ENCODE results near the gene YAF2. TPM values are rescaled to one million over a fixed set of nuclear protein-coding genes. Genes with fewer than 3 reads are reported as not detected.

YAF2 gene
- total and polyA plus RNA-seq, 2 donors (not counting 3 experiments of a cell fraction or from before 2014, with no cell fraction given): 6.9 to 29.2 TPM

DNA sequence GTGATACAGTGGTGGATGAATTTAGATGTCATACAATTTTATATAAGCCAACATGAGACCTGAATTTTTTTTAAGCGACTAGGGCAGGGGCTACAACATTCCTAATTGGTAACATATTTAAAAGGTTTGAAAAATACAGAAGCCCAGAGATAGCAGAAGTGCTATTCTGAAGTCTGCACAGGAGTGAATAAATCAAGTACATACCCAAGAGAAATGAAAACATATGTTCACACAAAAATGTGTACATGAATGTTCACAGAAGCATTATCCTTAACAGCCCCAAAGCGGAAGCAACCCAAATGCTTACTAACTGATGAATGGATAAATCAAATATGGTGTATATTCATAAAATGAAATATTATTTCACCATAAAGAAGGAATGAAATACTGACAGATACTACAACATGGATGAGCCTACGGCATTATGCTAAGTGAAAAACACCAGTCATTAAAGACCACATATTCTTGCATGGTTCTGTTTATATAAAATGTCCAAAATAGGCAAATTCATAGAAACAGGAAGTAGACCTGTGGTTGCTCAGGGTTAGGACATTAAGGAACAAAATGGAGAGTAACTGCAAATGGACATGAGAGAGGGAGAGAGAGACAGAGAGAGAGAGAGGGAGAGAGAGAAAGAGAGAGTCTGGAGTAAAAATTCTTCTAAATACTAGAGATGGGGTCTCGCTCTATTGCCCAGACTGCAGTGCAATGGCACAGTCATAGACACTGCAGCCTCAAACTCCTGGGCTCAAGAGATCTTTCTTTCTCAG lies 65.4 kb downstream of the YAF2 start:
- H3K27me3 ChIP-seq (ENCODE audit: control insufficient read depth in 2 of 2, insufficient read depth in 2 of 2, low read length in 2 of 2): no peaks in the 10 kb centered on the region
- no peak overlapping the region for H3K4me3 ChIP-seq (replicated peaks in 1 of 3; ENCODE audit: insufficient read depth in 1 of 3, low read depth in 1 of 3, low read length in 3 of 3)
- BruUV-seq (replicated peaks): no TSS peak
- no peaks in the 10 kb centered on the region for H3K9me3 ChIP-seq (replicated peaks; ENCODE audit: control insufficient read depth, insufficient read depth, low read length)
- TF ChIP-seq FOS (IDR thresholded peaks at IDR 0.05; ENCODE audit: borderline replicate concordance, insufficient read depth, low read length) (no peak), CTCF (IDR thresholded peaks at IDR 0.05; ENCODE audit: extremely low read depth in 1 of 2, insufficient read depth in 1 of 2, low read depth in 1 of 2, low read length in 2 of 2) (no peak), JUN (IDR thresholded peaks at IDR 0.05; ENCODE audit: borderline replicate concordance, insufficient read depth, insufficient read length, low read depth) (no peak), POLR2AphosphoS5 (IDR thresholded peaks at IDR 0.05; ENCODE audit: insufficient read depth, low read depth, low read length) (no peak), GATA2 (IDR thresholded peaks at IDR 0.05; ENCODE audit: insufficient read depth, insufficient read length, low read depth, low read length) (no peak), EZH2 (IDR thresholded peaks at IDR 0.05; ENCODE audit: borderline replicate concordance, low read depth, low read length, severe bottlenecking) (no peak), POLR2A (IDR thresholded peaks at IDR 0.05; ENCODE audit: low read depth, low read length) (no peak), MYC (IDR thresholded peaks at IDR 0.05; ENCODE audit: low read depth, low read length) (no peak)
- ChIA-PET CTCF (interaction anchor here (1.2 kb wide), 1 partner anchor 12 kb away, joined by 3 read pairs; no protein-coding TSS in a partner anchor), POLR2A (no interaction called here)
- dilution Hi-C loops (cut with MboI; ENCODE audit: extremely low pct_ligation_motif_present, low sequenced_read_pairs): no loop called here
- H3K36me3 ChIP-seq (ENCODE audit: control insufficient read depth in 2 of 2, extremely low read depth in 1 of 2, insufficient read depth in 2 of 2, low read length in 2 of 2): no peaks in the 10 kb centered on the region
- DNase-seq (ENCODE audit: low read depth, low spot score): no peak
- H3K79me2 ChIP-seq (ENCODE audit: control insufficient read depth, insufficient read depth, low read length): no peaks in the 10 kb centered on the region
- no peak overlapping the region for H3K4me2 ChIP-seq (ENCODE audit: insufficient read depth, low read length)
- no peaks in the 10 kb centered on the region for H3K9me1 ChIP-seq (replicated peaks; ENCODE audit: control insufficient read depth, extremely low read depth, insufficient read depth, low read length)
- no peaks in the 10 kb centered on the region for H3K4me1 ChIP-seq (ENCODE audit: control insufficient read depth, extremely low read depth, insufficient read depth, low read length)
- no peak overlapping the region for H3K27ac ChIP-seq (ENCODE audit: insufficient read depth, low read depth, low read length)
- H3K9ac ChIP-seq (replicated peaks; ENCODE audit: extremely low read depth, insufficient read depth, low read length): no peak overlapping the region
- no peak for FAIRE-seq
- H2AFZ ChIP-seq (ENCODE audit: low read depth, low read length): no peak overlapping the region
- no peaks in the 10 kb centered on the region for H4K20me1 ChIP-seq (replicated peaks; ENCODE audit: control insufficient read depth, extremely low read depth, insufficient read depth, low read length)
- intact Hi-C loops (cut with micrococcal nuclease): no loop called here
